AG04449 (cell line): ENCODE results near the gene DOCK7.
"Not testable (repeated sequence)": the region's sequence is repeated elsewhere in the genome, so short reads cannot be mapped to it uniquely, and the experiment has no call there.

Experiments
- CTCF ChIA-PET: fragments of 350-600 bp; formaldehyde crosslinking; extraction: SDS; loops from one replicate; lab custom pipeline; 2021; ENCODE audit warnings: antibody characterized with exemption; lab: Yijun Ruan, JAX
- POLR2A ChIA-PET: fragments of 400-600, 350-600 bp; formaldehyde crosslinking; extraction: SDS; loops from one replicate; lab custom pipeline; 2020; ENCODE audit warnings: antibody characterized with exemption, inconsistent platforms; lab: Yijun Ruan, JAX
- DNase-seq: peaks from one replicate; pipeline ENCODE4 v3.0.0-alpha.2; 2010; ENCODE audit warnings: low read depth, low spot score
- H3K4me3 ChIP-seq: 2 replicates; pipeline ENCODE4 v1.5.1; 2011; ENCODE audit warnings: low read depth, mild to moderate bottlenecking, control low read depth, low read length
- TF ChIP-seq, protein P1 (sequence below): IDR thresholded peaks from one replicate; pipeline ENCODE4 v1.5.1; 2011; ENCODE audit warnings: mild to moderate bottlenecking, moderate library complexity, low read length, control low read depth, inconsistent platforms; ENCODE audit not compliant: insufficient read depth; ENCODE audit errors: missing control alignments

The DOCK7 gene

DNA sequence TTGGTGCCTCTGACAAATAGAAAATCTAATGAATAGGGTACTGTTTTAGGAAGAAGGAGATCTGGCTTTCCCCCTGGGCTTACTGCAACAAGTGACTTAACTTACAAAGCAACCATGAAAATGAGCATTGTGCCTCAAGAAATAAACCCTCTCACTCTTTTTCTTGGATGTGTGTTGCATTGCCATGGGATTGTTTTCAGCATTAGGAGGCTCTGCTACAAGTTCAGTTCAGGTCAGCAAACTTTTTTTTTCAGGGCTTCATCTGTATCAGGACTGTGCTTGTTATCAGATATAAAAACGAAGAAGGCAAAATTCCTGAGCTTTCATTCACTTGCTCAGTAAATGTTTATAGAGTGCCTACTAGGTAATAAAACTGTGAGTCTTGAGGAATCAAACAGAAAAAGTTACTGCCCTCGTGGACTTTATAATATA, 37.8 kb upstream of the DOCK7 start:
- DNase-seq = no peak
- TF ChIP-seq, protein P1, sequence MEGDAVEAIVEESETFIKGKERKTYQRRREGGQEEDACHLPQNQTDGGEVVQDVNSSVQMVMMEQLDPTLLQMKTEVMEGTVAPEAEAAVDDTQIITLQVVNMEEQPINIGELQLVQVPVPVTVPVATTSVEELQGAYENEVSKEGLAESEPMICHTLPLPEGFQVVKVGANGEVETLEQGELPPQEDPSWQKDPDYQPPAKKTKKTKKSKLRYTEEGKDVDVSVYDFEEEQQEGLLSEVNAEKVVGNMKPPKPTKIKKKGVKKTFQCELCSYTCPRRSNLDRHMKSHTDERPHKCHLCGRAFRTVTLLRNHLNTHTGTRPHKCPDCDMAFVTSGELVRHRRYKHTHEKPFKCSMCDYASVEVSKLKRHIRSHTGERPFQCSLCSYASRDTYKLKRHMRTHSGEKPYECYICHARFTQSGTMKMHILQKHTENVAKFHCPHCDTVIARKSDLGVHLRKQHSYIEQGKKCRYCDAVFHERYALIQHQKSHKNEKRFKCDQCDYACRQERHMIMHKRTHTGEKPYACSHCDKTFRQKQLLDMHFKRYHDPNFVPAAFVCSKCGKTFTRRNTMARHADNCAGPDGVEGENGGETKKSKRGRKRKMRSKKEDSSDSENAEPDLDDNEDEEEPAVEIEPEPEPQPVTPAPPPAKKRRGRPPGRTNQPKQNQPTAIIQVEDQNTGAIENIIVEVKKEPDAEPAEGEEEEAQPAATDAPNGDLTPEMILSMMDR = no peak
- ChIA-PET POLR2A (no interaction called here), CTCF (interaction anchor here (1.0 to 3.3 kb wide), 4 partner anchors 17 to 218 kb away, joined by 3 to 11 read pairs (median 6); no protein-coding TSS in a partner anchor)
- no peak overlapping the region for H3K4me3 ChIP-seq

GRCh38 chr1:62725255-62725654, 37.1 kb upstream of the DOCK7 start:
- TF ChIP-seq, protein P1 = no peak
- peak; percentile 76 for DNase-seq
- H3K4me3 ChIP-seq = no peak overlapping the region
- ChIA-PET POLR2A (no interaction called here), CTCF (interaction anchor here (1.0 to 3.3 kb wide), 5 partner anchors 16 to 217 kb away, joined by 3 to 11 read pairs (median 5); no protein-coding TSS in a partner anchor)

- POLR2A ChIA-PET = no interaction called here
- DNase-seq = no peak
- CTCF ChIA-PET = interaction anchor here (1.0 to 3.3 kb wide), 4 partner anchors 15 to 216 kb away, joined by 3 to 11 read pairs (median 5); no protein-coding TSS in a partner anchor
- TF ChIP-seq, protein P1 = no peak
- no peak overlapping the region for H3K4me3 ChIP-seq
These were observed 36.2 kb upstream of the DOCK7 start for GRCh38 chr1:62724430-62724829.

DNA sequence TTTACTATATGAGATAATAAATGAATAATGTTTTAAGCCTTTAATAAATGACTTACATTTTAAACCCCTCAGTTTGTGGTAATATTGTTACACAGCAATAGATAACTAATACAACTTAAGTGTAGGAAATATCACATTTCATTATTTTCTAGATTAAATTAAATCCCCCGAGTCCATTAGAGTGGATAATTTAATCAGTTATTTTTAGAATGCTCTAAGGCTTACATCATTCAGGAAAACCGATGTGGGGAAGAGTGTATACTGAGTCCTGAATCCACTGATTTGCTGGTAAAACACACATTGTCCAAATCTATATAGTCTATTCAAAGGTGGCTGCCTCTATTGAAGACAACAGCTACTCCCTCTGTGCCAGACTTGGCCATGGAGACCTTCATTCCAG, 35.7 kb upstream of the DOCK7 start:
- CTCF ChIA-PET = interaction anchor here (1.0 to 3.3 kb wide), 3 partner anchors 21 to 216 kb away, joined by 3 to 11 read pairs (median 5); no protein-coding TSS in a partner anchor
- no peak overlapping the region for H3K4me3 ChIP-seq
- TF ChIP-seq, protein P1 = no peak
- no peak for DNase-seq
- POLR2A ChIA-PET = no interaction called here

GRCh38 chr1:62722796-62723195, 34.6 kb upstream of the DOCK7 start:
- H3K4me3 ChIP-seq = no peak overlapping the region
- DNase-seq = no peak
- POLR2A ChIA-PET = interaction anchor here (0.7 kb wide), 1 partner anchor 32 kb away, joined by 3 read pairs; no protein-coding TSS in a partner anchor
- CTCF ChIA-PET = interaction anchor here (0.8 to 1.3 kb wide), 2 partner anchors 11 to 24 kb away, joined by 3 to 6 read pairs; no protein-coding TSS in a partner anchor
- TF ChIP-seq, protein P1 = no peak

GRCh38 chr1:62720946-62721554, 32.9 kb upstream of the DOCK7 start:
- POLR2A ChIA-PET = no interaction called here
- TF ChIP-seq, protein P1 = no peak
- CTCF ChIA-PET = interaction anchor here (1.3 kb wide), 1 partner anchor 8 kb away, joined by 3 read pairs; no protein-coding TSS in a partner anchor
- no peak for DNase-seq
- no peak overlapping the region for H3K4me3 ChIP-seq

DNA sequence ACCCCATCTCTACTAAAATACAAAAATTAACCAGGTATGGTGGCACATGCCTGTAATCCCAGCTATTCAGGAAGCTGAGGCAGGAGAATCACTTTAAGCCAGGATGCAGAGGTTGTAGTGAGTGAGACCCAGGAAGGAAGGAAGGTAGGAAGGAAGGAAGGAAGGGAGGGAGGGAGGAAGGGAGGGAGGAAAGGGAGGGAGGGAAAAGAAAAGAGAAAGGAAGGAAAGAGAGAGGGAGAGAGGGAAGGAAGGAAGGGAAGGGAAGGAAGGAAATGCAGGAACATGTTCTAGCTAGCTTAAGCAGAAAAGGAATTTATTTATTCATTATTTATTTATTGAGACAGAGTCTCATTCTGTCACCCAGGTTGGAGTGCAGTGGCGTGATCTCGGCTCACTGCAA, 30.2 kb upstream of the DOCK7 start:
- POLR2A ChIA-PET, H3K4me3 ChIP-seq, CTCF ChIA-PET, DNase-seq: not testable (repeated sequence)
